HL-60 (cell line): ENCODE data around the gene APOBEC2.

Experiments
- CTCF ChIP-seq: IDR thresholded peaks from one replicate; pipeline ENCODE4 v1.5.1; 2011; ENCODE audit warnings: low read length, control low read depth, inconsistent platforms; ENCODE audit not compliant: insufficient read depth
- POLR2AphosphoS5 ChIP-seq: IDR thresholded peaks from 2 replicates; pipeline ENCODE4 v1.6.1; 2012; ENCODE audit warnings: low read depth
- SPI1 ChIP-seq: IDR thresholded peaks from 2 replicates; pipeline ENCODE4 v1.6.1; 2012; ENCODE audit warnings: low read depth, mild to moderate bottlenecking, borderline replicate concordance

GRCh38 chr6:41047306-41047705 is 5.7 kb upstream of the APOBEC2 start:
- TF ChIP-seq POLR2AphosphoS5: no peak
- no peak for TF ChIP-seq CTCF
- no peak for TF ChIP-seq SPI1
